Fibroblast of pulmonary artery (primary cell): Measurements from ENCODE around the gene ABO.

Source experiments
- DNase-seq: peaks from one replicate; pipeline ENCODE4 v3.0.0-alpha.2; 2010; ENCODE audit warnings: low read depth
- H3K4me3 ChIP-seq: replicated peaks from 2 replicates; pipeline ENCODE4 v1.5.1; 2011; ENCODE audit warnings: low read depth, mild to moderate bottlenecking, control low read depth, low read length, moderate library complexity
- TF ChIP-seq, protein P1 (sequence below): IDR thresholded peaks from 2 replicates; pipeline ENCODE4 v1.5.1; 2011; ENCODE audit warnings: mild to moderate bottlenecking, control low read depth, low read length, inconsistent platforms; ENCODE audit errors: missing control alignments

Gene ABO

DNA sequence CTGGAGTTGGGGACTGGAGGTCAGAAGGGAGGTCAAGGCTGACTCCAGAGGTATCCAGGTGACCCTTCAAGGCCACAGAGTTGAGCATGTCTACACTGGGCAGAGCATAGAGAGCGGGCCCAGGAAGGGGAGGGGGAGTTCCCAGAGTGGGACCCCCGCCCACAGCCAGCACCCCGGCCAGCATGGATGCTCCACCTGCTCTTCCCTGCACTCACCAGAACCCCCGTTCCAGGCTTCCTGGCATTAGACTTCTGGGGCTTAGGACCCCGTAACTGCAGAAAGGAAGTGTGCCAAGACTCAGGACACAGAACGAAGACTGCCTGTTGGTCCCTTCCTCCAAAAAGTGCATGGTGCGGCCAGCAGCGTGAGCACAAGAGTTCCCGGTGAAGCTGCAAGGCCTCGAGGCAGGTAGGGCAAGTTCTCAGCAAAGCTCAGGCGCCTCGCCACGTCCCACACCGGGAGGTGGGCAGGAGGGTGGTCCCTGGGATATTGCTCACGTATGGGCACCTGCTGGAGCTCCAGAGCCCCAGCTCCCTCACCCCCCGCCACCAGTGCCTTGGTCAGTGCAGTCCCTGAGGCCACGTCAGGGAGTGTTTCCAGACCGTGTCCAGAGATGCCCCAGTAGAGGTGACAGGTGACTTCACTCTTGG, 13.8 kb downstream of the ABO start:
- no peak overlapping the region for H3K4me3 ChIP-seq
- TF ChIP-seq, protein P1, sequence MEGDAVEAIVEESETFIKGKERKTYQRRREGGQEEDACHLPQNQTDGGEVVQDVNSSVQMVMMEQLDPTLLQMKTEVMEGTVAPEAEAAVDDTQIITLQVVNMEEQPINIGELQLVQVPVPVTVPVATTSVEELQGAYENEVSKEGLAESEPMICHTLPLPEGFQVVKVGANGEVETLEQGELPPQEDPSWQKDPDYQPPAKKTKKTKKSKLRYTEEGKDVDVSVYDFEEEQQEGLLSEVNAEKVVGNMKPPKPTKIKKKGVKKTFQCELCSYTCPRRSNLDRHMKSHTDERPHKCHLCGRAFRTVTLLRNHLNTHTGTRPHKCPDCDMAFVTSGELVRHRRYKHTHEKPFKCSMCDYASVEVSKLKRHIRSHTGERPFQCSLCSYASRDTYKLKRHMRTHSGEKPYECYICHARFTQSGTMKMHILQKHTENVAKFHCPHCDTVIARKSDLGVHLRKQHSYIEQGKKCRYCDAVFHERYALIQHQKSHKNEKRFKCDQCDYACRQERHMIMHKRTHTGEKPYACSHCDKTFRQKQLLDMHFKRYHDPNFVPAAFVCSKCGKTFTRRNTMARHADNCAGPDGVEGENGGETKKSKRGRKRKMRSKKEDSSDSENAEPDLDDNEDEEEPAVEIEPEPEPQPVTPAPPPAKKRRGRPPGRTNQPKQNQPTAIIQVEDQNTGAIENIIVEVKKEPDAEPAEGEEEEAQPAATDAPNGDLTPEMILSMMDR = no peak

DNA sequence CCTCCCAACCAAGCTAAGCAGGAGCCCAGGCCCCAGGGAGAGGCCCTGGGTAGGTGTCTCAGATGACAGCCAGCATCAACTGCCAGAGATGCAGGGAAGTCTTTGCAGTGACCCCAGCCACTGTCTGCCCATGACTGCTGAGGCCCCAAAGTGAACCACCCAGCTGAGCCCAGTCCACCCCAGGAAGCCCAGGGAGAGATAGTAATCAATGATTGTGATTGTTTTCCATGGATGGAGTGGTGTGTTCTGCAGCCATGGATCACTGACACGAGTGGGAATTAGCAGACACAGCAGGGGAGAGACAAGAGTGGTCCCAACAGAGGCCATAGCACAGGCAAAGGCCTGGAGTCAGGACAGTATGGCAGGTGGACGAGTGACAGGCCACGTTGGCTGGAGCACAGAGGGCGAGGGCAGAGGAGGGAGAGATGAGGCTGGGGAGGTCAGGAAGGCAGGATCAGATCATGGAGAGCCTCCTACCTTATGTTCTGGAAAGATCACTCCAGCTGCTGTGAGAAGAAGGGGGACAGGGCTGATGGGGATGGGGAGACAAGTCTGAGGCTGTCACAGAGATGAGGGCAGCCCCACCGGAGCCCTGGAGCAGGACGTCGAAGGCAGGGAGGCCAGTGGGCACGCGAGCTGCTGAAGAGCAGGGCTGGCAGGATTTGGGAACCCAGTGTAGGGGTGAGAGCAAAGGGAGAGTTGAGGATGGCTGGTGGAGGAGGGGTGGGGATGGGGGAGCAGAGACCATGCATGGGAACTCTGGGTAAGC, 14.5 kb downstream of the ABO start:
- no peak for DNase-seq
- H3K4me3 ChIP-seq = no peak overlapping the region
- TF ChIP-seq, protein P1 = no peak

More for the DNA sequence above, 13.8 kb downstream of the ABO start:
- DNase-seq = no peak

DNA sequence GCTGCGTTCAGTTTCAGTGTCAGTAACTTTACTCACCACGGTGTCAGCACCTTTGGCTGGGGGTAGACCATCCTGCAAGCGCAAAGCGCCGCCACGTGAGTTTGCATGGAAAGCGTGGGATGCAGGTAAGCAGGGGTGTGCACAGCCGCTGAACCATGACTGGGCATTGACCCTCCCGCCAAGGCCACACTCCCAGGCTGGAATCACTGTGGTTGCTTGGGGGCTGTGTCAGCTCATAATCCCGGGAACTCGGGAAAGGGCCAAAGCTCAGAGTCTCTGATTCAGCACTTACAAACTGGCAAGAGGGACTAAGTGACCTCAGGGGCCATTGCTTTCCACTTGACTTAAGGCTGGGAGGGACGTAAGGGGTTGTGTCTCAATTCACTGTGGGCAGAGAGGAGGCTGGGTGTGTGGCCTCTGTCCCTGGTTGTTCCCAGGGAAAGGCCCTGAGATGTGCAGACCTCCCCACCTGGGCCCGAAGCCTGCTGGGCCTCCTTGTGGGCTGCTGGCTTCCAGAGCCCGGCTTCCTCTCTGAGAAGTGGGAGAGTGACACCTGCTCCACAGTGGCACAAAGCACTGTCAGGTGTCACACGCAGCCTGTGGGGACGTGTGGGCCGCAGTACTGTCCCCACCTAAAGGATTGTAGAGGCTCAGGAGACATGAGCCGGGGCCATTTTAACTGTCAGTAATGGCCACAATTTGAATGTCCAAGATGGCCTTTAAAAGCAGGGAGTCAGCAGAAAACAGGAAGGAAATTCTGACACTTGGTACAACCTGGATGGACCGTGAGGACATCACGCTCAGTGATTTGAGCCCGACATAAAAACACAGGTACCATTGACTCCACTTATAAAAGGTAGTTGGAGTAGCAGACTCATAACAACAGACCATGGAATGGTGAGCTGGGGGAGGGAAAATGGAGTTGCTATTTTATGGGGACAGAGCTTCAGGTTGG, 16.7 kb downstream of the ABO start:
- H3K4me3 ChIP-seq = no peak overlapping the region
- TF ChIP-seq, protein P1 = no peak
- DNase-seq = no peak

DNA sequence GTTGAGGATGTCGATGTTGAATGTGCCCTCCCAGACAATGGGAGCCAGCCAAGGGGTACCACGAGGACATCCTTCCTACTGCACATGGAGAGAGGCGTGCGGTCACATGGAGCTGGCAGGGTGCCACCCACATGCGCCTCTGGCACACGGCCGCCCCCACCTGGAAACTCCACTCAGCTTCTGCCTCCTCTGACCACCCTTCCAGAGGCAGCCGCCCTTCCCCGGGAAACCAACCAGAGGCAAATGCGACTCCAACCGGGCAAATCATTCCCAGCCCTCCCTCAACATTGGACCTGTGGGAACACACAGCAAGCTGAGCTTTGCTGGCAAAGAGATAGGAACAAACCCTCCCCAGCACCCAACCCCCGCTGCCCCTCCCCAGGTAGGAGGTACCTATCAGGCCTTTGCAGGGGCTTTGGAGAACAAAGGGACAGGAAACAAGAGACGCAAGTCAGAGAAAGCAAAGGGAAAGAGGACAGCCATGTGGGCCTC, 17.5 kb downstream of the ABO start:
- no peak for DNase-seq
- TF ChIP-seq, protein P1 = no peak
- H3K4me3 ChIP-seq = no peak overlapping the region

DNA sequence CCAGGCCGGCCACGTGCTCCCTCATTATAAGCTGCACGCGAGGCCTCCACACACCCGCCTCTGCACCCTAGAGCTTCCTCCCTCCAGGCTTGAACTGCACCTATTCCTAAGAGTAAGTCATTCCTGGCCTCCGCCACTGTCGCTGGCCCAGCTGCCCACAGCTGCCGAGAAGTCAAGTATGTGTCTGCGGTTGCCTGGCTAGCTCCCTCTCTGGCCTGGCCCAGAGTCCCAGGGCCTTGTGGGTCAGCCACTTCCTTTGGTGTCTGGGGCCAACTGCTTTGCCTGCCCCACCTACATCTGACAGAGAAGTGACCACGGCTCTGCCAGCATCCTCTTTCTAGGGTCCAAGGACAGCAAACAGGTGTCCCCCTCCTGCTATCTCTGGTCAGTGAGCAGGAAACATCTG, 18.3 kb downstream of the ABO start:
- DNase-seq = no peak
- H3K4me3 ChIP-seq = no peak overlapping the region
- TF ChIP-seq, protein P1 = no peak

DNA sequence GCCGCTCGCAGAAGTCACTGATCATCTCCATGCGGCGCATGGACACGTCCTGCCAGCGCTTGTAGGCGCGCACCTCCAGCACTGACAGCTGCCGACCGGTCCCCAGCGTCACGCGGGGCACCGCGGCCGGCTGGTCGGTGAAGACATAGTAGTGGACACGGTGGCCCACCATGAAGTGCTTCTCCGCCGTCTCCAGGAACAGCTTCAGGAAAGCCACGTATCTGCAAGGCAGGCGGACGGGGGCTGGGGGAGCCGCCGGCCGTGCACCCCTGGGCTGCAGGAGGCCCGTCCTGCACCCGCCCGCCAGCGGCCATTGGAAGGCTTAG, 18.9 kb downstream of the ABO start:
- DNase-seq = no peak
- H3K4me3 ChIP-seq = no peak overlapping the region
- TF ChIP-seq, protein P1 = no peak
